RWPE1 (cell line): ENCODE measurements around the gene SYN1.
"Not testable (repeated sequence)": the region's sequence is repeated elsewhere in the genome, so short reads cannot be mapped to it uniquely, and the experiment has no call there.

ENCODE experiments used
- CTCF ChIA-PET: fragments of 350-600 bp; sonication (Branson Sonifier 250); formaldehyde crosslinking; extraction: SDS; loops from one replicate; lab custom pipeline; 2021; lab: Yijun Ruan, JAX
- POLR2A ChIA-PET: fragments of 400-600 bp; formaldehyde crosslinking; extraction: SDS; loops from one replicate; lab custom pipeline; 2020; ENCODE audit warnings: antibody characterized with exemption; ENCODE audit not compliant: low non-redundant PET; lab: Yijun Ruan, JAX
- DNase-seq: peaks from one replicate; pipeline ENCODE4 v3.0.0; 2012; ENCODE audit warnings: low spot score
- H3K27ac ChIP-seq: fragments of 450-650 bp; 2 replicates; pipeline ENCODE4 v1.5.1; 2017
- CTCF ChIP-seq: fragments of 450-650 bp; conservative IDR thresholded peaks from 2 replicates; pipeline ENCODE4 v1.5.1; 2017; ENCODE audit warnings: low read depth, mild to moderate bottlenecking

Gene SYN1

GRCh38 chrX:47619486-47620302, at the start of gene SYN1:
Gene SYN1, minus strand, starts transcription at chrX:47619857. Its CDS starts 129 bp downstream, at chrX:47619728.
- POLR2A ChIA-PET: no interaction called here

GRCh38 chrX:47665797-47666196, 46.1 kb upstream of the SYN1 start:
- CTCF ChIA-PET, POLR2A ChIA-PET, DNase-seq, H3K27ac ChIP-seq: not testable (repeated sequence)

More at GRCh38 chrX:47619486-47620302, at the start of gene SYN1:
- H3K27ac ChIP-seq: no peak within 1 kb of the TSS
- no peak for TF ChIP-seq CTCF
- CTCF ChIA-PET: interaction anchor here (0.7 kb wide), 1 partner anchor 23 kb away, joined by 3 read pairs; no protein-coding TSS in a partner anchor
- peak; percentile 81 for DNase-seq

GRCh38 chrX:47664737-47665136, 45.1 kb upstream of the SYN1 start:
- CTCF ChIA-PET: no interaction called here

GRCh38 chrX:47662144-47662657, 42.5 kb upstream of the SYN1 start:
- ChIA-PET CTCF (interaction anchor here (0.6 kb wide), 1 partner anchor 162 kb away, joined by 3 read pairs; no protein-coding TSS in a partner anchor), POLR2A (interaction anchor here (0.7 kb wide), 1 partner anchor 101 kb away, joined by 3 read pairs; the partner anchor contains the start of gene ARAF)
- TF ChIP-seq CTCF: no peak
- DNase-seq: peak; percentile 26
- peak overlapping the region; percentile 44; the same call in 1 of the 2 replicates for H3K27ac ChIP-seq

More at GRCh38 chrX:47664737-47665136, 45.1 kb upstream of the SYN1 start:
- no peak for DNase-seq
- no peak overlapping the region for H3K27ac ChIP-seq
- TF ChIP-seq CTCF: no peak
- POLR2A ChIA-PET: no interaction called here

GRCh38 chrX:47661539-47661938, 41.9 kb upstream of the SYN1 start:
- CTCF ChIA-PET: no interaction called here
- no peak for DNase-seq
- no peak for TF ChIP-seq CTCF
- H3K27ac ChIP-seq: no peak overlapping the region
- POLR2A ChIA-PET: no interaction called here

- no peak for TF ChIP-seq CTCF
- CTCF ChIA-PET: no interaction called here
- H3K27ac ChIP-seq: peak overlapping the region; percentile 92
- POLR2A ChIA-PET: no interaction called here
- DNase-seq: no peak
Measured at GRCh38 chrX:47659421-47659726, 39.7 kb upstream of the SYN1 start.
